GM12872 (cell line): ENCODE measurements around the gene OR51B4.

Experiments used
- CTCF ChIP-seq: IDR thresholded peaks from 3 replicates; pipeline ENCODE4 v1.5.1; 2011; ENCODE audit warnings: low read depth, mild to moderate bottlenecking, low read length, moderate library complexity; ENCODE audit not compliant: insufficient read depth

Gene OR51B4

GRCh38 chr11:5251746-5252145, 50.0 kb downstream of the OR51B4 start:
- TF ChIP-seq CTCF: no peak
